ENCODE data around the gene FAM107A.

The FAM107A gene

GRCh38 chr3:58551636-58552180, 25.5 kb downstream of the FAM107A start:
- no peak for TF ChIP-seq GATA2 (IDR thresholded peaks at IDR 0.05; ENCODE audit: low read depth, low read length)
- no peak for TF ChIP-seq GATA3 (IDR thresholded peaks at IDR 0.05; ENCODE audit: low read depth, low read length)

- TF ChIP-seq GATA3 (IDR thresholded peaks at IDR 0.05; ENCODE audit: low read depth, low read length) (no peak), GATA2 (IDR thresholded peaks at IDR 0.05; ENCODE audit: low read depth, low read length) (no peak)
Measured at GRCh38 chr3:58544541-58544940, 32.6 kb downstream of the FAM107A start.

GRCh38 chr3:58540176-58540858, 36.9 kb downstream of the FAM107A start:
- TF ChIP-seq GATA3 (IDR thresholded peaks at IDR 0.05; ENCODE audit: low read depth, low read length) = no peak
- TF ChIP-seq GATA2 (IDR thresholded peaks at IDR 0.05; ENCODE audit: low read depth, low read length) = no peak

- no peak for TF ChIP-seq GATA3 (IDR thresholded peaks at IDR 0.05; ENCODE audit: low read depth, low read length)
- TF ChIP-seq GATA2 (IDR thresholded peaks at IDR 0.05; ENCODE audit: low read depth, low read length) = no peak
Measured at GRCh38 chr3:58539626-58540025, 37.6 kb downstream of the FAM107A start.

GRCh38 chr3:58537412-58538301, 39.5 kb downstream of the FAM107A start:
- TF ChIP-seq GATA2 (IDR thresholded peaks at IDR 0.05; ENCODE audit: low read depth, low read length) (no peak), GATA3 (IDR thresholded peaks at IDR 0.05; ENCODE audit: low read depth, low read length) (no peak)

- TF ChIP-seq GATA2 (IDR thresholded peaks at IDR 0.05; ENCODE audit: low read depth, low read length) = no peak
- no peak for TF ChIP-seq GATA3 (IDR thresholded peaks at IDR 0.05; ENCODE audit: low read depth, low read length)
Measured at GRCh38 chr3:58536501-58537411, 40.4 kb downstream of the FAM107A start, which contains the start of gene ACOX2. Gene ACOX2 (minus strand): TSS chr3:58537190. CDS start chr3:58535106, 2,084 bp downstream.

GRCh38 chr3:58535531-58536500, 41.4 kb downstream of the FAM107A start:
- no peak for TF ChIP-seq GATA3 (IDR thresholded peaks at IDR 0.05; ENCODE audit: low read depth, low read length)
- no peak for TF ChIP-seq GATA2 (IDR thresholded peaks at IDR 0.05; ENCODE audit: low read depth, low read length)

- TF ChIP-seq GATA2 (IDR thresholded peaks at IDR 0.05; ENCODE audit: low read depth, low read length) = no peak
- TF ChIP-seq GATA3 (IDR thresholded peaks at IDR 0.05; ENCODE audit: low read depth, low read length) = no peak
Measured at GRCh38 chr3:58534592-58535494, 42.3 kb downstream of the FAM107A start.

- TF ChIP-seq GATA3 (IDR thresholded peaks at IDR 0.05; ENCODE audit: low read depth, low read length) = no peak
- no peak for TF ChIP-seq GATA2 (IDR thresholded peaks at IDR 0.05; ENCODE audit: low read depth, low read length)
Measured at GRCh38 chr3:58532794-58533220, 44.4 kb downstream of the FAM107A start.

GRCh38 chr3:58531956-58532355, 45.2 kb downstream of the FAM107A start:
- TF ChIP-seq GATA3 (IDR thresholded peaks at IDR 0.05; ENCODE audit: low read depth, low read length) (no peak), GATA2 (IDR thresholded peaks at IDR 0.05; ENCODE audit: low read depth, low read length) (no peak)

GRCh38 chr3:58531555-58531954, 45.6 kb downstream of the FAM107A start:
- TF ChIP-seq GATA3 (IDR thresholded peaks at IDR 0.05; ENCODE audit: low read depth, low read length) = no peak
- TF ChIP-seq GATA2 (IDR thresholded peaks at IDR 0.05; ENCODE audit: low read depth, low read length) = no peak
